ACHN (cell line): Measurements from ENCODE around the gene PEX11G.

Source experiments
- DNase-seq: peaks from one replicate; pipeline ENCODE4 v3.0.0-alpha.2; 2015
- in situ Hi-C: cut with HindIII; loops from 2 replicates; pipeline ENCODE4 v1.10.0; 2017; ENCODE audit warnings: low sequenced_read_pairs, low pct_ligation_motif_present, low pct_unique_long_range_greater_than_20kb

The PEX11G gene

GRCh38 chr19:7476241-7476640 lies 12.6 kb downstream of the PEX11G start:
- in situ Hi-C loops, result no loop called here
- no peak for DNase-seq

- DNase-seq, result no peak
- in situ Hi-C loops, result no loop called here
Observed at GRCh38 chr19:7475665-7476064, 13.2 kb downstream of the PEX11G start.

GRCh38 chr19:7471696-7472615 lies 16.9 kb downstream of the PEX11G start:
- in situ Hi-C loops, result no loop called here

GRCh38 chr19:7470540-7471305 lies 18.1 kb downstream of the PEX11G start:
- in situ Hi-C loops, result no loop called here
- no peak for DNase-seq

More at GRCh38 chr19:7471696-7472615, 16.9 kb downstream of the PEX11G start:
- no peak for DNase-seq

- in situ Hi-C loops, result no loop called here
- DNase-seq, result no peak
Observed at GRCh38 chr19:7469669-7470285, 19.1 kb downstream of the PEX11G start.

GRCh38 chr19:7468840-7469239 lies 20.0 kb downstream of the PEX11G start:
- DNase-seq, result no peak
- in situ Hi-C loops, result no loop called here

GRCh38 chr19:7467009-7467989 lies 21.5 kb downstream of the PEX11G start:
- DNase-seq, result no peak
- in situ Hi-C loops, result no loop called here

GRCh38 chr19:7463575-7463974 lies 25.3 kb downstream of the PEX11G start:
- DNase-seq, result no peak
- in situ Hi-C loops, result no loop called here

- no peak for DNase-seq
- in situ Hi-C loops, result no loop called here
Observed at GRCh38 chr19:7461841-7462629, 26.8 kb downstream of the PEX11G start.

- in situ Hi-C loops, result no loop called here
Observed at GRCh38 chr19:7460562-7460966, 28.3 kb downstream of the PEX11G start.

GRCh38 chr19:7459773-7460172 lies 29.1 kb downstream of the PEX11G start:
- in situ Hi-C loops, result no loop called here
- DNase-seq, result no peak

More at GRCh38 chr19:7460562-7460966, 28.3 kb downstream of the PEX11G start:
- DNase-seq, result no peak

- in situ Hi-C loops, result no loop called here
- no peak for DNase-seq
Observed at GRCh38 chr19:7458675-7459074, 30.2 kb downstream of the PEX11G start.

- in situ Hi-C loops, result no loop called here
- DNase-seq, result no peak
Observed at GRCh38 chr19:7456964-7457541, 31.8 kb downstream of the PEX11G start.

GRCh38 chr19:7455600-7456296 lies 33.1 kb downstream of the PEX11G start:
- DNase-seq, result no peak
- in situ Hi-C loops, result no loop called here

GRCh38 chr19:7454998-7455397 lies 33.8 kb downstream of the PEX11G start:
- no peak for DNase-seq
- in situ Hi-C loops, result no loop called here
